ENCODE measurements around the gene GLI2.

DNA sequence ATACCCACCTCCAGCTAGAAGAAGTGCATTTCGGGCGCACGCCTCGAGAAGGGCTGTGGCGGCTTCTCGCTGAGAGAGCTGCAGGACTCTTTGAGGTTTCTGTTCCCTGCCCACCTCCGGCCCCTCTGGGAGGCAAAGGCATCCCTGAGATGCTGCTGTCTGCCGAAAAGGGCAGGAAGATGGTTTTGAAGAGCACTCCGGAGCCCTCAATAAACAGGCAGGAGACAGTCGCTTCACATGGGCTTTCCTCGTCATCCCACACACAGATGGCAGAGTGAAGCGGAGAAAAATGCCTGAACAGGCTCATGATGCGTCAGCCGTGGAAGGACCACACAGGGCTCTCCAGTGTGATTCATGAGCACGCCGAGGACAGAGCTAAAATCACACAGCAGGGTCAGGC, 25.4 kb upstream of the GLI2 start:
- TF ChIP-seq, protein P1, sequence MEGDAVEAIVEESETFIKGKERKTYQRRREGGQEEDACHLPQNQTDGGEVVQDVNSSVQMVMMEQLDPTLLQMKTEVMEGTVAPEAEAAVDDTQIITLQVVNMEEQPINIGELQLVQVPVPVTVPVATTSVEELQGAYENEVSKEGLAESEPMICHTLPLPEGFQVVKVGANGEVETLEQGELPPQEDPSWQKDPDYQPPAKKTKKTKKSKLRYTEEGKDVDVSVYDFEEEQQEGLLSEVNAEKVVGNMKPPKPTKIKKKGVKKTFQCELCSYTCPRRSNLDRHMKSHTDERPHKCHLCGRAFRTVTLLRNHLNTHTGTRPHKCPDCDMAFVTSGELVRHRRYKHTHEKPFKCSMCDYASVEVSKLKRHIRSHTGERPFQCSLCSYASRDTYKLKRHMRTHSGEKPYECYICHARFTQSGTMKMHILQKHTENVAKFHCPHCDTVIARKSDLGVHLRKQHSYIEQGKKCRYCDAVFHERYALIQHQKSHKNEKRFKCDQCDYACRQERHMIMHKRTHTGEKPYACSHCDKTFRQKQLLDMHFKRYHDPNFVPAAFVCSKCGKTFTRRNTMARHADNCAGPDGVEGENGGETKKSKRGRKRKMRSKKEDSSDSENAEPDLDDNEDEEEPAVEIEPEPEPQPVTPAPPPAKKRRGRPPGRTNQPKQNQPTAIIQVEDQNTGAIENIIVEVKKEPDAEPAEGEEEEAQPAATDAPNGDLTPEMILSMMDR (IDR thresholded peaks at IDR 0.05), result no peak
- no peak for TF ChIP-seq POLR2A (IDR thresholded peaks at IDR 0.05)
- no peak for TF ChIP-seq POLR2AphosphoS5 (IDR thresholded peaks at IDR 0.05)
